ENCODE measurements around the gene PMVK.
"Not testable (repeated sequence)": the region's sequence is repeated elsewhere in the genome, so short reads cannot be mapped to it uniquely, and the experiment has no call there.

Gene PMVK

GRCh38 chr1:154936555-154937084 lies at the start of gene PMVK:
Gene PMVK (minus strand): TSS chr1:154936719. CDS start chr1:154936685, 34 bp downstream.
- peak; percentile 94 for DNase-seq

- no peak for DNase-seq
Observed at GRCh38 chr1:154983776-154984466, 47.4 kb upstream of the PMVK start.

GRCh38 chr1:154982897-154983648 lies 46.6 kb upstream of the PMVK start, which contains the start of gene FLAD1:
Gene FLAD1 (plus strand): TSS chr1:154983344. CDS start chr1:154983695, 351 bp downstream.
- DNase-seq = peak; percentile 99

GRCh38 chr1:154982341-154982740 lies 45.8 kb upstream of the PMVK start:
- no peak for DNase-seq

- no peak for DNase-seq
Observed at GRCh38 chr1:154978360-154978759, 41.8 kb upstream of the PMVK start.

GRCh38 chr1:154977762-154978161 lies 41.2 kb upstream of the PMVK start:
- DNase-seq = not testable (repeated sequence)

GRCh38 chr1:154975409-154976059 lies 39.0 kb upstream of the PMVK start:
- peak; percentile 44 for DNase-seq

- DNase-seq = peak; percentile 93
Observed at GRCh38 chr1:154974808-154975408, 38.4 kb upstream of the PMVK start.

GRCh38 chr1:154974102-154974807 lies 37.7 kb upstream of the PMVK start, which contains the start of gene CKS1B:
Gene CKS1B (plus strand): TSS chr1:154974681. CDS start chr1:154974746, 65 bp downstream.
- DNase-seq = peak; percentile 100

GRCh38 chr1:154973344-154974101 lies 37.0 kb upstream of the PMVK start:
- DNase-seq = peak; percentile 96

GRCh38 chr1:154972517-154973343 lies 36.2 kb upstream of the PMVK start:
- peak; percentile 95 for DNase-seq

GRCh38 chr1:154972213-154972516 lies 35.6 kb upstream of the PMVK start:
- DNase-seq = no peak

GRCh38 chr1:154971341-154971998 lies 35.0 kb upstream of the PMVK start:
- no peak for DNase-seq

- peak; percentile 93 for DNase-seq
Observed at GRCh38 chr1:154970631-154971340, 34.3 kb upstream of the PMVK start, which contains the start of gene SHC1. Gene SHC1 (minus strand): TSS chr1:154970747. CDS start chr1:154970526, 221 bp downstream.

- no peak for DNase-seq
Observed at GRCh38 chr1:154969860-154970452, 33.4 kb upstream of the PMVK start.

- no peak for DNase-seq
Observed at GRCh38 chr1:154969246-154969645, 32.7 kb upstream of the PMVK start.

- no peak for DNase-seq
Observed at GRCh38 chr1:154968731-154969130, 32.2 kb upstream of the PMVK start.

GRCh38 chr1:154967331-154967950 lies 30.9 kb upstream of the PMVK start:
- DNase-seq = no peak

All from HCEC 1CT (cell line).